Measurements from ENCODE around the gene PAX5. TPM values are rescaled to one million over a fixed set of nuclear protein-coding genes. Genes with fewer than 3 reads are reported as not detected.

PAX5 gene
- total and polyA plus RNA-seq, 2 of the 13 experiments (the other 11 are each of a cell fraction or from before 2014, with no cell fraction given): not detected

DNA sequence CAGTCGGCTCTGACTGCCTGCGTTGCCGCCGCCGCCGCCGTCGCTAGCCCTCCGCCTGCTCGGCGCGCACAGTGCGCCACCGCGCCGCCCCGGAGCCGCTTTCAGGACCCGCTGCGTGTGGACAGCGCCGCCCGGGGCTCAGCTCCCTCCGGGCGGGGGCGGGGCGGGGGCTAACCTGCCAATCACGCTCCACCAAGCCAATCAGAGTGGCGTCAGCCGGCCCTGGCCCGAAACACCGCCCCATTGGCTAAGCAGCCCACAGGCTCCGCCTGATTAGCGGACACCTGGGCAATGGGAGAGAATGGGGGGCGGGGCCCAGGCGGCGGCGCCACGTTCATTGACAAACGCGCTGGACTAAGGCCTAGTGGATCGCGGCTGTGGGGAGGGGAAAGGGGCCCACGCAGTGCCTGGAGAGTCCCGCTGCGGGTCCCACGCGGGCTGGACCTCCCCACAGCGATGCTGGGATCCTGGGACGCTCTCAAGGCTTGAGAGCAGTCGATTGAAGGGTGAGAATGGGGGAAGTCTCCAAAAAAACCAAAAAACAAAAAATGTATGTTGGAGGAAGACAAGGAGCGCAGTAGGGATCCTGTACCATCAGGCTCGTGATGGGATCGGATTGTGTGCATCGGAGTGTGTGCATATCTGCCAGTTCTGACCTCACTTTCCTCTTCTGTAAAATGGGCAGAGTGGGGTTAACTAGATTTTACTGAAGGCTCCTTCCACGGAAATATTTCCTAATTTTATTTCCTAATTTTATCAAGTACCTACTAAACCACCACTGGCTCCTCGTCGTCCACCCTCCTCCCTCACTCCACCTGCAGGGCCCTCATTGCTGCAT, 6.3 kb downstream of the PAX5 start (continued):
- TF ChIP-seq, protein P1, sequence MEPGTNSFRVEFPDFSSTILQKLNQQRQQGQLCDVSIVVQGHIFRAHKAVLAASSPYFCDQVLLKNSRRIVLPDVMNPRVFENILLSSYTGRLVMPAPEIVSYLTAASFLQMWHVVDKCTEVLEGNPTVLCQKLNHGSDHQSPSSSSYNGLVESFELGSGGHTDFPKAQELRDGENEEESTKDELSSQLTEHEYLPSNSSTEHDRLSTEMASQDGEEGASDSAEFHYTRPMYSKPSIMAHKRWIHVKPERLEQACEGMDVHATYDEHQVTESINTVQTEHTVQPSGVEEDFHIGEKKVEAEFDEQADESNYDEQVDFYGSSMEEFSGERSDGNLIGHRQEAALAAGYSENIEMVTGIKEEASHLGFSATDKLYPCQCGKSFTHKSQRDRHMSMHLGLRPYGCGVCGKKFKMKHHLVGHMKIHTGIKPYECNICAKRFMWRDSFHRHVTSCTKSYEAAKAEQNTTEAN (CRISPR knock-in tag; conservative IDR thresholded peaks at IDR 0.05): peak; percentile 97
- TF ChIP-seq NR3C1 (CRISPR knock-in tag; IDR thresholded peaks at IDR 0.05) (no peak), ATAD3A (CRISPR knock-in tag; IDR thresholded peaks at IDR 0.05) (peak; percentile 89; the same call in 1 of the 2 replicates), BCL6 (CRISPR knock-in tag; IDR thresholded peaks at IDR 0.05) (peak; percentile 69), ZNF260 (CRISPR knock-in tag; IDR thresholded peaks at IDR 0.05; ENCODE audit: borderline replicate concordance, low read depth) (no peak), ZNF232 (CRISPR knock-in tag; IDR thresholded peaks at IDR 0.05; ENCODE audit: borderline replicate concordance) (peak; percentile 97), PCBP2 (optimal IDR thresholded peaks at IDR 0.05; ENCODE audit: low read depth, low read length, poor library complexity, severe bottlenecking) (no peak), PBX2 (CRISPR knock-in tag; IDR thresholded peaks at IDR 0.05) (peak; percentile 90), ZFY (CRISPR knock-in tag; IDR thresholded peaks at IDR 0.05) (peak; percentile 61), RORA (CRISPR knock-in tag; IDR thresholded peaks at IDR 0.05) (0 out of 2 replicates have a peak, but pooled peaks have one; percentile 53), HNF4A (CRISPR knock-in tag; IDR thresholded peaks at IDR 0.05) (no peak), ERF (CRISPR knock-in tag; IDR thresholded peaks at IDR 0.05) (peak; percentile 99), SP4 (CRISPR knock-in tag; IDR thresholded peaks at IDR 0.05) (peak; percentile 99), FOXK2 (IDR thresholded peaks at IDR 0.05) (no peak), POLR2AphosphoS5 (IDR thresholded peaks at IDR 0.05; ENCODE audit: low read depth, low read length) (no peak), THAP11 (CRISPR knock-in tag; IDR thresholded peaks at IDR 0.05) (peak; percentile 82), KLF11 (CRISPR knock-in tag; IDR thresholded peaks at IDR 0.05) (peak; percentile 80; the same call in 1 of the 2 replicates), ZNF879 (CRISPR knock-in tag; IDR thresholded peaks at IDR 0.05) (no peak), ZFP1 (CRISPR knock-in tag; IDR thresholded peaks at IDR 0.05) (peak; percentile 34; the same call in 1 of the 2 replicates), CEBPZ (IDR thresholded peaks at IDR 0.05; ENCODE audit: low read length) (no peak), ZNF761 (CRISPR knock-in tag; conservative IDR thresholded peaks at IDR 0.05) (0 out of 2 replicates have a peak, but pooled peaks have one; percentile 45), KDM5A (IDR thresholded peaks at IDR 0.05; ENCODE audit: borderline replicate concordance, low read length) (no peak), ZNF652 (CRISPR knock-in tag; IDR thresholded peaks at IDR 0.05; ENCODE audit: borderline replicate concordance, low read depth) (no peak), SIX4 (CRISPR knock-in tag; IDR thresholded peaks at IDR 0.05) (peak; percentile 74; the same call in 1 of the 2 replicates)
- TF ChIP-seq, protein P2, sequence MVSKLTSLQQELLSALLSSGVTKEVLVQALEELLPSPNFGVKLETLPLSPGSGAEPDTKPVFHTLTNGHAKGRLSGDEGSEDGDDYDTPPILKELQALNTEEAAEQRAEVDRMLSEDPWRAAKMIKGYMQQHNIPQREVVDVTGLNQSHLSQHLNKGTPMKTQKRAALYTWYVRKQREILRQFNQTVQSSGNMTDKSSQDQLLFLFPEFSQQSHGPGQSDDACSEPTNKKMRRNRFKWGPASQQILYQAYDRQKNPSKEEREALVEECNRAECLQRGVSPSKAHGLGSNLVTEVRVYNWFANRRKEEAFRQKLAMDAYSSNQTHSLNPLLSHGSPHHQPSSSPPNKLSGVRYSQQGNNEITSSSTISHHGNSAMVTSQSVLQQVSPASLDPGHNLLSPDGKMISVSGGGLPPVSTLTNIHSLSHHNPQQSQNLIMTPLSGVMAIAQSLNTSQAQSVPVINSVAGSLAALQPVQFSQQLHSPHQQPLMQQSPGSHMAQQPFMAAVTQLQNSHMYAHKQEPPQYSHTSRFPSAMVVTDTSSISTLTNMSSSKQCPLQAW (CRISPR knock-in tag; IDR thresholded peaks at IDR 0.05): peak; percentile 64

Data from HepG2 (cell line).